A549 (cell line): ENCODE measurements around the gene CNNM2.

ENCODE experiments used
- BHLHE40 ChIP-seq: IDR thresholded peaks from 2 replicates; pipeline ENCODE4 v1.6.1; 2012; ENCODE audit warnings: low read depth, low read length, inconsistent platforms
- CEBPB ChIP-seq, 2 experiments: fragments of >200 bp in 1 of 2; sonication (Bioruptor Twin) in 1 of 2; formaldehyde crosslinking in 1 of 2; IDR thresholded peaks; 2 replicates each; pipeline ENCODE4 v1.6.1; 2012 to 2016
- EP300 ChIP-seq, 2 experiments: fragments of >200 bp; sonication (Bioruptor Twin); formaldehyde crosslinking; IDR thresholded peaks; 2 replicates in 1 of 2; 3 replicates in 1 of 2; pipeline ENCODE4 v1.6.1; 2016 to 2017
- JUN ChIP-seq, 2 experiments: fragments of >200 bp; sonication (Bioruptor Twin); formaldehyde crosslinking; IDR thresholded peaks; 2 replicates in 1 of 2; 3 replicates in 1 of 2; pipeline ENCODE4 v1.6.1; 2016 to 2017
- JUNB ChIP-seq: fragments of >200 bp; sonication (Bioruptor Twin); formaldehyde crosslinking; IDR thresholded peaks from 2 replicates; pipeline ENCODE4 v1.6.1; 2016
- POLR2A ChIP-seq: IDR thresholded peaks from 2 replicates; pipeline ENCODE4 v1.6.1; 2012; ENCODE audit warnings: mild to moderate bottlenecking, low read length
- RAD21 ChIP-seq, 2 experiments: fragments of >200 bp in 1 of 2; sonication (Bioruptor Twin) in 1 of 2; formaldehyde crosslinking in 1 of 2; IDR thresholded peaks in 1 of 2; conservative IDR thresholded peaks in 1 of 2; 2 replicates in 1 of 2; 3 replicates in 1 of 2; pipeline ENCODE4 v1.6.1; 2012 to 2018; ENCODE audit warnings: inconsistent platforms in 1 of 2
- RCOR1 ChIP-seq: fragments of 150-350 bp; IDR thresholded peaks from 2 replicates; pipeline ENCODE4 v1.6.1; 2014; ENCODE audit warnings: antibody characterized with exemption, low read length, low read depth
- SMC3 ChIP-seq: fragments of >200 bp; sonication (Bioruptor Twin); formaldehyde crosslinking; IDR thresholded peaks from 3 replicates; pipeline ENCODE4 v1.6.1; 2018; ENCODE audit warnings: inconsistent platforms
- SREBF2 ChIP-seq: fragments of 450-650 bp; IDR thresholded peaks from 2 replicates; pipeline ENCODE4 v1.6.1; 2014; ENCODE audit warnings: mild to moderate bottlenecking, moderate library complexity
- ZC3H11A ChIP-seq: fragments of 450-650 bp; IDR thresholded peaks from 2 replicates; pipeline ENCODE4 v1.6.1; 2014; ENCODE audit warnings: antibody characterized with exemption, mild to moderate bottlenecking
- TF ChIP-seq, protein P1 (sequence below): fragments of >200 bp; sonication (Bioruptor Twin); formaldehyde crosslinking; IDR thresholded peaks from 3 replicates; pipeline ENCODE4 v1.5.1; 2016
- TF ChIP-seq, protein P2 (sequence below): fragments of 200-600 bp; sonication (generic); IDR thresholded peaks from 2 replicates; pipeline ENCODE4 v1.6.1; 2016; ENCODE audit warnings: antibody characterized with exemption, mild to moderate bottlenecking, moderate library complexity
- TF ChIP-seq, protein P3 (sequence below): fragments of 450-650 bp; IDR thresholded peaks from 2 replicates; pipeline ENCODE4 v1.6.1; 2014; ENCODE audit warnings: antibody characterized with exemption

DNA sequence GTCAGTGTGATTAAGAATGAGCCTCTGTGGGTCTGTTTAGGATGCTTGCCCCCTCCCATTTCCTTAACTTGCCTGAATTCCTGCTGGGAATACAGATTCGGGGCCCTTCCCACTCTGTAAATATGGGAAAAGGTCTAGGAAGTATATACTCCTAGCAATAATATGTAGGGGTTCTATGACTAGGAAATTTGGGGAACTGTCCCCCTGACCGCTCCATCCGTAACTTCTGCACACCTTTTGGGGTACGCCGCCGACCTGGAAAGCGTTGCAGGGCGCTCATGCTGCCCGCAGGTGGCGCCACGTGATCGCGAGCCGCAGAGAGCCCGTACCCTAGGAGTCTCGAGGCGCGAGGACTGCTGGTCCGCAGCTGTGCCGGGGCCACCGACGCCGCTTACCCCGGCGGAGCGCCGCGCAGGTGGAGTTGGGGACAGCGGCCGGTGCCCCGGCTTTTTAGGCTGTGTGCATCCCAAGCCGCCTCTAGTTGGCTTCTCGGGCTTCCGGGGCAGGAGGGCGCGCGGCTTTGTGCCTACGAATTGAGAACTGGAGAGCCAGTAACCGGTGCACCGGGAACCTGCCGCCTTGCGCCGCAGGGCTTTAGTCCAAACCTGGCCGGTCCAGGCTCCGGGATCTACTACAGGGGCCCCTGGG, 656 bp upstream of the CNNM2 start:
- TF ChIP-seq, protein P1, sequence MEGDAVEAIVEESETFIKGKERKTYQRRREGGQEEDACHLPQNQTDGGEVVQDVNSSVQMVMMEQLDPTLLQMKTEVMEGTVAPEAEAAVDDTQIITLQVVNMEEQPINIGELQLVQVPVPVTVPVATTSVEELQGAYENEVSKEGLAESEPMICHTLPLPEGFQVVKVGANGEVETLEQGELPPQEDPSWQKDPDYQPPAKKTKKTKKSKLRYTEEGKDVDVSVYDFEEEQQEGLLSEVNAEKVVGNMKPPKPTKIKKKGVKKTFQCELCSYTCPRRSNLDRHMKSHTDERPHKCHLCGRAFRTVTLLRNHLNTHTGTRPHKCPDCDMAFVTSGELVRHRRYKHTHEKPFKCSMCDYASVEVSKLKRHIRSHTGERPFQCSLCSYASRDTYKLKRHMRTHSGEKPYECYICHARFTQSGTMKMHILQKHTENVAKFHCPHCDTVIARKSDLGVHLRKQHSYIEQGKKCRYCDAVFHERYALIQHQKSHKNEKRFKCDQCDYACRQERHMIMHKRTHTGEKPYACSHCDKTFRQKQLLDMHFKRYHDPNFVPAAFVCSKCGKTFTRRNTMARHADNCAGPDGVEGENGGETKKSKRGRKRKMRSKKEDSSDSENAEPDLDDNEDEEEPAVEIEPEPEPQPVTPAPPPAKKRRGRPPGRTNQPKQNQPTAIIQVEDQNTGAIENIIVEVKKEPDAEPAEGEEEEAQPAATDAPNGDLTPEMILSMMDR = peak; percentile 99
- TF ChIP-seq POLR2A (no peak), BHLHE40 (no peak), JUNB (no peak), EP300 (IDR thresholded peaks at IDR 0.05) (no peak), JUN (IDR thresholded peaks at IDR 0.05) (no peak), SMC3 (peak; percentile 100), SREBF2 (no peak), RAD21 (conservative IDR thresholded peaks at IDR 0.05 in 1 of 2, IDR thresholded peaks at IDR 0.05 in 1 of 2) (peak; percentile 97 to 100), CEBPB (IDR thresholded peaks at IDR 0.05) (no peak), ZC3H11A (no peak), RCOR1 (no peak)
- TF ChIP-seq, protein P2, sequence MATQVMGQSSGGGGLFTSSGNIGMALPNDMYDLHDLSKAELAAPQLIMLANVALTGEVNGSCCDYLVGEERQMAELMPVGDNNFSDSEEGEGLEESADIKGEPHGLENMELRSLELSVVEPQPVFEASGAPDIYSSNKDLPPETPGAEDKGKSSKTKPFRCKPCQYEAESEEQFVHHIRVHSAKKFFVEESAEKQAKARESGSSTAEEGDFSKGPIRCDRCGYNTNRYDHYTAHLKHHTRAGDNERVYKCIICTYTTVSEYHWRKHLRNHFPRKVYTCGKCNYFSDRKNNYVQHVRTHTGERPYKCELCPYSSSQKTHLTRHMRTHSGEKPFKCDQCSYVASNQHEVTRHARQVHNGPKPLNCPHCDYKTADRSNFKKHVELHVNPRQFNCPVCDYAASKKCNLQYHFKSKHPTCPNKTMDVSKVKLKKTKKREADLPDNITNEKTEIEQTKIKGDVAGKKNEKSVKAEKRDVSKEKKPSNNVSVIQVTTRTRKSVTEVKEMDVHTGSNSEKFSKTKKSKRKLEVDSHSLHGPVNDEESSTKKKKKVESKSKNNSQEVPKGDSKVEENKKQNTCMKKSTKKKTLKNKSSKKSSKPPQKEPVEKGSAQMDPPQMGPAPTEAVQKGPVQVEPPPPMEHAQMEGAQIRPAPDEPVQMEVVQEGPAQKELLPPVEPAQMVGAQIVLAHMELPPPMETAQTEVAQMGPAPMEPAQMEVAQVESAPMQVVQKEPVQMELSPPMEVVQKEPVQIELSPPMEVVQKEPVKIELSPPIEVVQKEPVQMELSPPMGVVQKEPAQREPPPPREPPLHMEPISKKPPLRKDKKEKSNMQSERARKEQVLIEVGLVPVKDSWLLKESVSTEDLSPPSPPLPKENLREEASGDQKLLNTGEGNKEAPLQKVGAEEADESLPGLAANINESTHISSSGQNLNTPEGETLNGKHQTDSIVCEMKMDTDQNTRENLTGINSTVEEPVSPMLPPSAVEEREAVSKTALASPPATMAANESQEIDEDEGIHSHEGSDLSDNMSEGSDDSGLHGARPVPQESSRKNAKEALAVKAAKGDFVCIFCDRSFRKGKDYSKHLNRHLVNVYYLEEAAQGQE = no peak
- TF ChIP-seq, protein P3, sequence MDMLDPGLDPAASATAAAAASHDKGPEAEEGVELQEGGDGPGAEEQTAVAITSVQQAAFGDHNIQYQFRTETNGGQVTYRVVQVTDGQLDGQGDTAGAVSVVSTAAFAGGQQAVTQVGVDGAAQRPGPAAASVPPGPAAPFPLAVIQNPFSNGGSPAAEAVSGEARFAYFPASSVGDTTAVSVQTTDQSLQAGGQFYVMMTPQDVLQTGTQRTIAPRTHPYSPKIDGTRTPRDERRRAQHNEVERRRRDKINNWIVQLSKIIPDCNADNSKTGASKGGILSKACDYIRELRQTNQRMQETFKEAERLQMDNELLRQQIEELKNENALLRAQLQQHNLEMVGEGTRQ = no peak
